GM20000 (cell line): ENCODE results near the gene HRH2.

Source experiments
- DNase-seq: peaks from one replicate; pipeline ENCODE4 v3.0.0; 2012; ENCODE audit warnings: low spot score
- TF ChIP-seq, protein P1 (sequence below): IDR thresholded peaks from 2 replicates; pipeline ENCODE4 v1.5.1; 2012; ENCODE audit warnings: mild to moderate bottlenecking, control low read depth; ENCODE audit errors: extremely low read depth, missing control alignments

The HRH2 gene

GRCh38 chr5:175656966-175657365 lies 905 bp upstream of the HRH2 start:
- DNase-seq = no peak
- TF ChIP-seq, protein P1, sequence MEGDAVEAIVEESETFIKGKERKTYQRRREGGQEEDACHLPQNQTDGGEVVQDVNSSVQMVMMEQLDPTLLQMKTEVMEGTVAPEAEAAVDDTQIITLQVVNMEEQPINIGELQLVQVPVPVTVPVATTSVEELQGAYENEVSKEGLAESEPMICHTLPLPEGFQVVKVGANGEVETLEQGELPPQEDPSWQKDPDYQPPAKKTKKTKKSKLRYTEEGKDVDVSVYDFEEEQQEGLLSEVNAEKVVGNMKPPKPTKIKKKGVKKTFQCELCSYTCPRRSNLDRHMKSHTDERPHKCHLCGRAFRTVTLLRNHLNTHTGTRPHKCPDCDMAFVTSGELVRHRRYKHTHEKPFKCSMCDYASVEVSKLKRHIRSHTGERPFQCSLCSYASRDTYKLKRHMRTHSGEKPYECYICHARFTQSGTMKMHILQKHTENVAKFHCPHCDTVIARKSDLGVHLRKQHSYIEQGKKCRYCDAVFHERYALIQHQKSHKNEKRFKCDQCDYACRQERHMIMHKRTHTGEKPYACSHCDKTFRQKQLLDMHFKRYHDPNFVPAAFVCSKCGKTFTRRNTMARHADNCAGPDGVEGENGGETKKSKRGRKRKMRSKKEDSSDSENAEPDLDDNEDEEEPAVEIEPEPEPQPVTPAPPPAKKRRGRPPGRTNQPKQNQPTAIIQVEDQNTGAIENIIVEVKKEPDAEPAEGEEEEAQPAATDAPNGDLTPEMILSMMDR = no peak

DNA sequence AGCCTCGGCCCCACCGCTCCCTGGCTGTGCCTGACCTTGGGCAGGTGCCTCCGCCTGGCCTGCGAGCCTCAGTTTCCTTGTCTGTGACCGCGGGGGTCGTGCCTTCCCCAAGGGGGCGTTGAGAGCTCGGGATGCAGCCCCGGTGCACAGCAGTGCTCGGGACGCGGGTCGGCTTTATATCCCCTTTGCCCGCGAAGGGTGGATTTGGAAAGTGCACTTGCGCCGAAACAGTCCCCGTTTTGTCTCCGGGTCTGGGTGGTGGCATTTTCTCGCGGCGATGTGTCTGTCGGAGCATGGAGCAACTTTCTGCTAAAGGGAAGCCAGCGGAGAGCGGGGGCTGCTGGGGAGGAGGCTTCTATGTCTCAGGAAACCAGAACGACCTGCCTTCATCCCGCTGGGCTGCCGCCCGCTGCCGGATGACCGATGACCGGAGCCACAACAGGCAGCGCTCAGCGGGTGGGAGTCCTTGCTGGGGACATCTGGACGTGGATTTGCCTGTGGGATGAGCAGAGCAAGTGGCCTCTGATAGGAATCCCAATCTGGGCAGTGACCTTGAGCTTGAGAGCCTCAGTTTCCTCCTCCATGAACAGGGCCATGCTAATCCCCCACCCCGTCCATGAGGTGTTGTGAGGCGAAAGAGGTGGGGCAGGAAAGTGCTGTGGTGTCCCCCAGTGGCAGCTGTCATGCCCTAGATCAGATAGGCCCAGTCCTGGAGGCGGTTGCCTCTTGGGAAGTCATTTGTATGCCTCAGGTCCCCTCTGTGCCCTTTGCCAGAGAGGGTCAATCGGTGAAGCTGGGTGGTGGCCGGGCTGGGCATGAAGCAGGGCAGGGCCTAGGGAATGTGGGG lies 651 bp downstream of the HRH2 start:
- TF ChIP-seq, protein P1 = no peak
- DNase-seq = no peak

- no peak for DNase-seq
- TF ChIP-seq, protein P1 = no peak
Observed at GRCh38 chr5:175659546-175660253, 1.8 kb downstream of the HRH2 start.

GRCh38 chr5:175663186-175664184 lies 5.6 kb downstream of the HRH2 start:
- DNase-seq = no peak
- TF ChIP-seq, protein P1 = no peak

- DNase-seq = no peak
Observed at GRCh38 chr5:175664723-175665122, 6.9 kb downstream of the HRH2 start.

DNA sequence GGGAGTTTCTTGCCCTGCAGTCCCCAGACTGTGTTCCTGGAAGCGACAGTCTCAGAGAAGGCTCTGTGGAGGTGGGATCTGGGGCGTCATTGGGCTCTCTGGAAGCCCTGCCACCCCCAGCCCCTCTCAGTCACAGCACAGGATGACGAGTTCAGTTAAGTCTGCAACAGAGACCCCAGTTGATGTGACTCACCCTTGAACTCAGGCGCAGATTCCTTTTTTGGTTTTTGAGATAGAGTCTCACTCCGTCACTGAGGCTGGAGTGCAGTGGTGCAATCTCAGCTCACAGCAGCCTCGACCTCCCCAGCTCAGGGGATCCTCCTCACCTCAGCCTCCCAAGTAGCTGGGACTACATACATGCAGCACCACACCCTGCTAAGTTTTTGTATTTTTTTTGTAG lies 8.3 kb downstream of the HRH2 start:
- TF ChIP-seq, protein P1 = no peak
- no peak for DNase-seq

More at GRCh38 chr5:175664723-175665122, 6.9 kb downstream of the HRH2 start:
- TF ChIP-seq, protein P1 = no peak
